Uterus (tissue), 4 donors: ENCODE data around the gene GMDS. TPM values are rescaled to one million over a fixed set of nuclear protein-coding genes. Genes with fewer than 3 reads are reported as not detected.

ENCODE experiments used
- DNase-seq, 2 donors: peaks; one replicate each; pipeline ENCODE4 v3.0.0-alpha.2; 2019 to 2020
- H3K27ac ChIP-seq, 2 donors: fragments of 200-600 bp; sonication (generic); 1 replicate in 1 of 2; 2 replicates in 1 of 2; pipeline ENCODE4 v1.5.1; 2016 to 2018
- H3K27me3 ChIP-seq, 2 donors: fragments of 200-600 bp; sonication (generic); one replicate each; pipeline ENCODE4 v1.5.1; 2018 to 2019; ENCODE audit warnings: control low read depth in 1 of 2
- H3K36me3 ChIP-seq, 2 donors: fragments of 200-600 bp; sonication (generic); one replicate each; pipeline ENCODE4 v1.5.1; 2019; ENCODE audit warnings: control low read depth in 1 of 2
- H3K4me1 ChIP-seq, 2 donors: fragments of 200-600 bp; sonication (generic); one replicate each; pipeline ENCODE4 v1.5.1; 2018 to 2019; ENCODE audit warnings: control low read depth in 1 of 2
- H3K4me3 ChIP-seq, 2 donors: fragments of 200-600 bp; sonication (generic); 1 replicate in 1 of 2; 2 replicates in 1 of 2; pipeline ENCODE4 v1.5.1; 2018 to 2019; ENCODE audit warnings: mild to moderate bottlenecking in 1 of 2
- H3K9me3 ChIP-seq, 2 donors: fragments of 200-600 bp; sonication (generic); one replicate each; pipeline ENCODE4 v1.5.1; 2019; ENCODE audit warnings: control low read depth in 1 of 2
- CTCF ChIP-seq, 4 experiments: fragments of 200-600 bp in 2 of 4; fragments of 450-650 bp in 2 of 4; sonication (generic) in 2 of 4; IDR thresholded peaks; one replicate each; pipeline ENCODE4 v1.5.1; 2016 to 2019; ENCODE audit warnings: antibody characterized with exemption in 4 of 4, mild to moderate bottlenecking in 2 of 4, moderate library complexity in 1 of 4
- POLR2A ChIP-seq, 2 donors: fragments of 450-650 bp; IDR thresholded peaks; one replicate each; pipeline ENCODE4 v1.6.1; 2016; ENCODE audit warnings: antibody characterized with exemption in 2 of 2, mild to moderate bottlenecking in 1 of 2, moderate library complexity in 1 of 2
- intact Hi-C: fragments of 100-400 bp; cut with DNase I; formaldehyde crosslinking; loops from one replicate; pipeline ENCODE4 v1.15.1; 2023; ENCODE audit warnings: low total_unique reads
- total RNA-seq, 4 donors: library from RNA; depleted of rRNA in 3 of 4; stranded (reverse); fragments of >200 nt in 3 of 4; gene quantifications; one replicate each; pipeline versions ENCODE4 v1.1.0 to v1.2.4, GENCODE V29; 2014 to 2023
- donor health status: DM: yes; HTN: yes; CAD: no.

GMDS gene
- total RNA-seq, 4 donors from 2014 or later, result 5.3 to 17.4 (median 12.9) TPM

GRCh38 chr6:1611572-1612298 is 633.7 kb downstream of the GMDS start:
- DNase-seq, result no peak
- intact Hi-C loops, result no loop called here
- peaks cover 36 to 54% of the 10 kb centered on the region in 2 donors for H3K27me3 ChIP-seq
- H3K4me3 ChIP-seq, result peak overlapping the region; percentile 7 to 67
- peaks cover 0 to 11% of the 10 kb centered on the region in 2 donors for H3K4me1 ChIP-seq
- no peaks in the 10 kb centered on the region for H3K9me3 ChIP-seq
- no peak for TF ChIP-seq CTCF (IDR thresholded peaks at IDR 0.05)
- no peak for TF ChIP-seq POLR2A (IDR thresholded peaks at IDR 0.05)
- H3K36me3 ChIP-seq, result no peaks in the 10 kb centered on the region
- peak overlapping the region; percentile 11 to 89 for H3K27ac ChIP-seq

GRCh38 chr6:1611322-1611571 is 634.2 kb downstream of the GMDS start:
- Histone ChIP-seq H3K4me3 (peak overlapping the region; percentile 22 to 67), H3K36me3 (no peaks in the 10 kb centered on the region), H3K27me3 (peaks cover 37 to 59% of the 10 kb centered on the region in 2 donors), H3K4me1 (peaks cover 0 to 11% of the 10 kb centered on the region in 2 donors), H3K27ac (peak overlapping the region; percentile 83 to 89), H3K9me3 (no peaks in the 10 kb centered on the region)
- DNase-seq, result no peak
- intact Hi-C loops, result no loop called here
- TF ChIP-seq CTCF (IDR thresholded peaks at IDR 0.05) (no peak), POLR2A (IDR thresholded peaks at IDR 0.05) (no peak)

- TF ChIP-seq CTCF (IDR thresholded peaks at IDR 0.05) (no peak), POLR2A (IDR thresholded peaks at IDR 0.05) (no peak)
- peaks cover 37 to 61% of the 10 kb centered on the region in 2 donors for H3K27me3 ChIP-seq
- H3K9me3 ChIP-seq, result no peaks in the 10 kb centered on the region
- peaks cover 0 to 11% of the 10 kb centered on the region in 2 donors for H3K4me1 ChIP-seq
- no peak for DNase-seq
- no peaks in the 10 kb centered on the region for H3K36me3 ChIP-seq
- H3K27ac ChIP-seq, result peak overlapping the region; percentile 83 to 89
- peak overlapping the region; percentile 22 to 67 for H3K4me3 ChIP-seq
- intact Hi-C loops, result no loop called here
These were observed 634.7 kb downstream of the GMDS start for GRCh38 chr6:1610497-1611321.

- Histone ChIP-seq H3K4me1 (peaks cover 0 to 15% of the 10 kb centered on the region in 2 donors), H3K36me3 (no peaks in the 10 kb centered on the region), H3K27ac (peak within 1 kb of the TSS; percentile 83 to 89), H3K4me3 (peak within 1 kb of the TSS; percentile 22 to 67), H3K9me3 (no peaks in the 10 kb centered on the region), H3K27me3 (peaks cover 44 to 63% of the 10 kb centered on the region in 2 donors)
- peak; percentile 47 to 85 for TF ChIP-seq POLR2A (IDR thresholded peaks at IDR 0.05)
- TF ChIP-seq CTCF (IDR thresholded peaks at IDR 0.05), result no peak
- intact Hi-C loops, result loop anchor here (5.0 kb wide), 1 partner anchor 742 kb away; no protein-coding TSS in a partner anchor
- peak; percentile 81 to 87 for DNase-seq
These were observed 635.5 kb downstream of the GMDS start, which contains the start of gene FOXC1 for GRCh38 chr6:1609648-1610496. Gene FOXC1 (plus strand): TSS chr6:1609915. CDS start chr6:1610446, 531 bp downstream.
